Astrocyte of the cerebellum (primary cell): ENCODE results near the gene LRG1.
"Not testable (repeated sequence)": the region's sequence is repeated elsewhere in the genome, so short reads cannot be mapped to it uniquely, and the experiment has no call there.

Experiments
- DNase-seq: peaks from one replicate; pipeline ENCODE4 v3.0.0-alpha.2; 2011; ENCODE audit warnings: low read depth
- H3K4me3 ChIP-seq: 2 replicates; pipeline ENCODE4 v1.5.1; 2011; ENCODE audit warnings: mild to moderate bottlenecking, low read depth, low read length, moderate library complexity
- CTCF ChIP-seq: IDR thresholded peaks from 2 replicates; pipeline ENCODE4 v1.5.1; 2012; ENCODE audit warnings: low read length, low read depth, moderate library complexity, mild to moderate bottlenecking; ENCODE audit errors: missing control alignments
- in situ Hi-C: cut with HindIII; loops from 2 replicates; pipeline ENCODE4 v1.10.0; 2017; ENCODE audit warnings: low sequenced_read_pairs

Gene LRG1

GRCh38 chr19:4542896-4543841 is 3.3 kb upstream of the LRG1 start:
- no peak for TF ChIP-seq CTCF
- no peak overlapping the region for H3K4me3 ChIP-seq
- DNase-seq = no peak
- in situ Hi-C loops = no loop called here

- H3K4me3 ChIP-seq, in situ Hi-C loops, DNase-seq: not testable (repeated sequence)
Measured at GRCh38 chr19:4541806-4542145, 1.9 kb upstream of the LRG1 start.

GRCh38 chr19:4541114-4541805 is 1.4 kb upstream of the LRG1 start:
- no peak for DNase-seq
- TF ChIP-seq CTCF = no peak
- in situ Hi-C loops = no loop called here
- no peak overlapping the region for H3K4me3 ChIP-seq

- in situ Hi-C loops = no loop called here
- DNase-seq = no peak
- no peak for TF ChIP-seq CTCF
- H3K4me3 ChIP-seq = no peak overlapping the region
Measured at GRCh38 chr19:4539169-4539692, 605 bp downstream of the LRG1 start.

GRCh38 chr19:4538601-4538954 is 1.3 kb downstream of the LRG1 start:
- in situ Hi-C loops = no loop called here
- no peak overlapping the region for H3K4me3 ChIP-seq
- no peak for DNase-seq
- TF ChIP-seq CTCF = no peak

GRCh38 chr19:4537953-4538600 is 1.8 kb downstream of the LRG1 start:
- no peak for DNase-seq
- in situ Hi-C loops = no loop called here
- TF ChIP-seq CTCF = no peak
- H3K4me3 ChIP-seq = no peak overlapping the region
